HG03520 (cell line): Measurements from ENCODE around the gene SDK2.

Experiments
- ATAC-seq: cut with Tn5 transposase; IDR thresholded peaks from one replicate; pipeline ENCODE4 v1.9.1; 2021; ENCODE audit warnings: mild to moderate bottlenecking, moderate library complexity; ENCODE audit not compliant: unreplicated experiment

SDK2 gene

DNA sequence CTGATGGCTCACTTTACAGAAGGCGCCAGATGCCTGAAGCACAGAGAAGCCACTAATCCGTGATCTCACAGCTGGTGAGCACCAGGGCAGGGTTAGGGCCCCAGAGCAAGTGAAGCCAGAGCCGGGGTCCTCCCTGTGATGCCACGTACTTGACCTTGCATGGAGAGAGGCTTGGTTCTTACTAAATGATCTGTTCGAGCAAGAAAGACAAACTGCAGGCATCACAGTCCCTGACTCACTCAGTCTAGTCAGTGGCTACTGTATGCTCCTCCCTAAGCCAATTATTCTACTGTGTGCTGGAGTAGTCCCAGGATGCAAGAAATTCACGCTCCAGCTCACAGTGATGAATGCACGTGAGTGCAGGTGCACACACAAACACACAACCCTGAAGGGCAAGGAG lies 55.4 kb downstream of the SDK2 start:
- ATAC-seq: no peak

DNA sequence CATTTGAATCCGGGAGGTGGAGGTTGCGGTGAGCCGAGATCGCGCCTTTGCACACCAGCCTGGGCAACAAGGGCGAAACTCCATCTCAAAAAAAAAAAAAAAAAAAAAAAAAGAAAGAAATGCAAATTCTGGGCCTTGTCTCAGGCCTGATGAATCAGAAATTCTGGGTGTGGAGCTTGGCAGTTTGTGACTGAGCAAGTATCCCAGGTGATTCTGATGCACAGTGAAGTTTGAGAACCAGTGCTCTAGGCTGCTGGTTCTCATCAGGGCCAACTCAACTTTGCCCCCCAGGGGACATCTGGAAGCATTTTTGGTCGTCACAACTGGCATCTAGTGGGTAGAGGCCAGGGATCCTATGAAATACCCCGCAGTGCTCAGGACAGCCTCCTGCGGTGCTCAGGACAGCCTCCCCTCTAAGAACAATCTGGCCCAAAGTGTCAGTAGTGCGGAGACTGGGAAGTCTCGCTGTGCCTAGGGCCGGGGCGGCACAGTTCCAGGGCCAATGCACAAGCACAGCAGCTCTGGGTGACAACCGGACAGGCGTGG lies 55.9 kb downstream of the SDK2 start:
- no peak for ATAC-seq

DNA sequence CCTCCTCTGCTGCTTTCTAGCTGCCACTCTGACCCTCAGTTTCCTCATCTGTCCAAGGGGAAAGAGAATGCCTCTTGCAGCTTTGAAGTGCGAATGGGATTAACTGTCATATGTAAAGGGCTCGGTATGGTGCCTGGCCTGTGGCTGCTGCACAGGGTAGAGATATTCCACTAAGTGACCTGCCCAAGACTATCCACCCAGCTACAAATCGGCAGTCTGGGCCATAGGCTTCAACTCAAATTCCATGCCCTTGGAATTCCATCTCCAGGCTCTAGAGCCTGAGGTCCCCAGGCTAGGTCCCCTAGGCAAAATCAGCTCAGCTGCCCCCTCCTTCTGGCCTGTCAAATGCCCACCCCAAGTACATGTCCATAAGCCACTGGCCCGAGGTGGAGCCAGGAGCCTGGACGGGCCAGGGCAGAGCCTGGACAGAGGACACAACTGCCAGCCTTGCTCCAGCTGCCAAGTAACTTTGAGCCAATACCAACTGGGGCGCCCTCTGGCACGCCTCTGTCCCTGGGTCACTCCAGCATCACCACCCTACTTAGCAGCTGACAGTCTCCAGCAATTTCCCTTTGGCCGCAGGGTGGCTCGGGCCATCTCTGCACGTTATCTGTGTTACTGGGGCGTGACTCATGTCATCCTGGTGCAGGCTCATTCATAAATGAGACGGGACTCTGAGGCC lies 57.2 kb downstream of the SDK2 start:
- no peak for ATAC-seq

DNA sequence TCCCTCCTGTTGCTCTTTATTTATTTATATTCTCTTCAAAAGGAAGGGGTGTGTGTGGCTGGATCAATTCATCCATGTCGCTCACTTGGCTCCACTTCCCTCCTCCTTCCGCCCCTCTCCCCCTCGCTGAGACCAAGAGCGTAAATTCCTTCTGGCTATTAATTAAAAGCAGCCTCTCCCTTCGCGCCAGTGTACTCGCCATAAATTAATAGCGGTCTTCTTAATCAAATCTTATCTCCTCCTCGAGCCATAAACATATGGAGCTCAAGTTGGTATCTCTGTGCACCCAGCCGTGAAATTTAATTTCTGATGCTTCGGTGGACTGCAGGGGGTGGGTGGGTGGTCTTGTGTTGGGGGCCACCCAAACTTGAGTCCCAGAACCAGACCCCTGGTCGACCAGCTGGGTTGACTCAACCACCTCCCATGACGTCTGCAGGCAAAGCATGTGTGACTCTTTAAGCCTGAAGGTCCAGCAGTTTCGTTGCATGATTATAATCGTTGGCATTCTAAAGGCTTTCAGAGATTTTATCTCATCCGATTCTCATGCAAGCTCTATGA lies 57.9 kb downstream of the SDK2 start:
- no peak for ATAC-seq

DNA sequence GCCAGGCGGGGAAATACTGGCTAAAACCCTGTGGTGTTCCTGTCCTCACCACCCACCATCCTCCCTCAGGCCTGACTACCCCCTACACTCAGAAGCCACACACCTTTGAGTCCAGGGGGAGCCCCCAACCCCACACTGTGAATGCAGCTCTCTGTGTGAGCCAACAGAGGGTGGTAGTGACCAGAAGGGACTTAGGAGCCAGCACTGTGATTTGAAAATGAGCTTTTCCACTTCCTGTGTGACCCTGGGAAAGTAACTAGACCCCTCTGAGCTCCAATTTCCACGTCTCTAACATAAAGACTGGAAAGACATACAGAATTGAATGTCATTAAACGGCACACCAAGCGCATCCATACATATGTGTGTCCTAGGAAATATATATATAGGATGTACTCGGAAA lies 58.7 kb downstream of the SDK2 start:
- ATAC-seq: no peak

DNA sequence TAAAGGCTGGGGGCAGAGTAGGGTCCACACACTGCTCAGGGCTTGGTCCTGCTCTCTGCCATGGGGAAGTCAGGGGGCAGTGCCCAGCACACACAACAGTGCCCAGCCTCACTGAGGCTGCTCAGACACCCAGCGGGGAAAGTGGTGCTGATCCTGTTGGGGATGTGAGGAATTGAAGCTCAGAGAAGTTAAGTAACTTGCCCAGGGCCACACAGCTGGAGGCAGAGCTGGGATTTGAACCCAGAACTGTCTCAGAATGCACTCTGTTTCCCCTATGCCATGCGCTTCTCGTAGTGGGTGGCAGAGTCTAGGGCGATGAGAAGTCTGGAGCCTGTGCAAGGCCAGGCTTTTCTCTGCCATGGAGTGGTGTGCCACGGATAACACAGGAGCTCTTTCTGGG lies 59.3 kb downstream of the SDK2 start:
- no peak for ATAC-seq

DNA sequence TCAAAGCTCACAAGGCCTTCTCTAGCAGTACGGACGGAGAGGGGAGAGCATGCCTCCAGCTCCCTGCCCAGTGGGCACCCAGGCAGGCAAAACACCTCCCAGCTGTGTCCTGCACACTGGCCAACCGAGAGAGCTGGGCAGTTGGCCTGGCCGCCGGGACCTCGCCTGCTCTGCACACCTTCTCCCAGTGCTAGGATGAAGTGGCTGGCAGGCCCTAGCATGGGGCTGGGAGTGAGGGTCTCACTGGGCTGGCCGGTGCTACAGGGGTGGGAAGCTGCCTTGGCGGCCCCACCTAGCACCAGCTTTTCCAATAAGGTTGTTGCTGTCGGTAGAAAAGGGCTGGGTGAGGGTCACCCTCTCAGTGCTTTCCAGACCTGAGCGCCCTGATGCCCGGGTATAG lies 60.2 kb downstream of the SDK2 start:
- no peak for ATAC-seq

DNA sequence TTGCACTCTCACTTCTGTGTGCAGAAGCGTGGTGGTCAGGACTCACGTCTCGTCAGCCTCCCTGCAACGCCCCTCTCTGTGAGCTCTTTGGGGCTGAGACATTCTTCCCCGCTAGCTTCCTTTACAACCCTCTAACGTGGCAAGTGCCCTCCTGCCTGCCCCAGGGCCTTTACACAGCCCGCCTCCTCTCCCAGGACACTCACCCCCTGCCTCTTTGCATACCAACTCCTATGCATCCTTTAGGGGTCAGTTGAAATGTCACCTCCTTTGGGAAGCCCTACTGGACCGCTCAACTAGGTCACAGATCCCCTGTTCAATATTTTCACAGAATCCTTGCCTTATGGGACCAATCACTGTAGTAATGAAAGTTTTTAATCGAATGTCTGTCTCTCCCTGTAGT lies 61.4 kb downstream of the SDK2 start:
- ATAC-seq: no peak

DNA sequence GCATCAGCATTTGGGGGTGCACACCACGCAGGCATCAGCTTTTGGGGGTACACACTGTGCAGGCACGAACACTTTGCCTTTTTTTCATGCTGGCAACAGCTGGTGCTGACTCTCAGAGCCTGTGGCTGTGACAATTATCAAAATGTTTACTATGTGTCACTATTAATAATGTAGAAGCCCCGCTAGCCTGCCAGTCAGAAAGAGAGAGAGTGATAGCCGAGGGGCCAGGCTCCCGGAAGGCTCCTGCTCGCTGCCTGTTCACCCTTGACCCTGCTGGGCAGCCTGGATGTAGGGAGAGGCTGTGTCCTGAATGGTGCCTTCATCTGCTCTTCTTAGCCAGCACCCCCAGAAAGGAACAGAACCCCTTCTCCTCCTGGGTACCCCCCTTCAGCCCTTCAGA lies 61.9 kb downstream of the SDK2 start:
- no peak for ATAC-seq

DNA sequence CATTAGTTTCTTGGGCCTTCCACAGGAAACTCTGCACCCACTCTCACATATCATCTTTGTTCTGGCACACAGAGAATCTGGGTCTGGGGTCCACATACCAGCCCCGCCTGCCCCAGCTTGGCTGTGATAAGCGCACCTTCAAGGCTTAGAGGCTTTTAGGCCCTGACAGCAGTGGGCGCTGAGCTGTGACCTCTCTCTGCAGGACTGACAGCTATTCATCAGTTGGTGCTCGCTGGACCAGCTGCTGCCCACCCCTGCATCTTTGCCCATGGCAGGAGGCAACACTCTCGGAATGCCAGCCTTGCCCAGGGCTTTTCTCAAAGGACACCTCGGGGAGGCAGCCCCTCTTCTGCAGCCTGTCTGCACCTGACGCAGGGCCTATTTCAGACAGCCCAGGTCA lies 62.9 kb downstream of the SDK2 start:
- no peak for ATAC-seq

DNA sequence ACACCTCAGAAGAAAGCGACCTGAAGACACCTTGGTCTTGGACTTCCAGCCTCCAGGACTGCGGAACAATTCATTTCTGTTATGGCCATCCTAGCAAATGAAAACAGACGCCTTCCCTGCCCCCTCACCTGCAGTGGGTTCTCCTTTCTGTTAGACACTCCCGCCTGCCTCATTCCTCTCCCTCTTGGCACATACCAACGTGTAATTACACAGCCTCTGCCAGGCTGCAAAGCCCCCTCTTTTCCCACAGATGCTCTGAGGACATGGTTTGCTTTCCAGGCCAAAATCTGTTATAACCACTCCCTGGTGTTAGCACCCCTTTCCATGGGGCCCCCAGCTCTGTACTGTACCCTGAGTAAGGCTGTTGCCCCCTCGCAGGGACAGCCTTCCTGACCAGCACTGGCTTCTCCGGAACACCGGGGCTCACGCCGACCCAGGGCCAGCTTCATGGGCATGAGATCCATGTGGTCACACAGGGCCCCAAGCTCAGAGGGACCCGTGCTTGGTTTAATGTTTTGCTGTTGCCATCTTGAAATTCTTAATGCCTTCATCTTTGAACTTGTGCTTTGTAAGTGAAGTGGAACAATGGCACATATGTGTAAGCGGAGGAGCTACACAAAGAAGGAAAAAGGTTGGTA lies 64.1 kb downstream of the SDK2 start:
- ATAC-seq: no peak

DNA sequence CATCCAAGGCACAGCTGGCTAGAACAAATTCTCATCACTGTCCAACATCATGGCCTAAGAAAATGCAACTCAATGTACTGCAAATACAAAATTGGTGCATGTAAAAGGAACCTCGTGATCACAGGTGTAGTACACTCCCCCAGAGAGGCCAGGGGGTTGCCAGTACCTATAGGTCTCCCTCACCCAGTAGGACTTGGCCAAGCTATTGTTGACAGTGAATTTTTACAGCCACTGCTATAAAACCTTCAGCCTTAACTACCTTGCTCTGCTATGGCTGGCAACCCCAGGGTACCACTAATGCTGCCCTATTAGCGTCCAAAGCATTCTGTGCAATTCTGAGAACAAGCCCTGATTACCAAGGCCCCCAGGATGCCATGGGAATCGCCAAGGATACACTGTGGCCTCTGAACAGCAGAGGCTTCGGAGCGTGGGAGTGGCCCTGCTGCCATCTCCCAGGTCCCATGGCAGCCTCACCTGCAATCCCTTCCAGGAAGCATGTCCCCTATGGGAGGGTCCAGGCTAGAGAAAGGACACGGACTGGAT lies 67.6 kb downstream of the SDK2 start:
- no peak for ATAC-seq

DNA sequence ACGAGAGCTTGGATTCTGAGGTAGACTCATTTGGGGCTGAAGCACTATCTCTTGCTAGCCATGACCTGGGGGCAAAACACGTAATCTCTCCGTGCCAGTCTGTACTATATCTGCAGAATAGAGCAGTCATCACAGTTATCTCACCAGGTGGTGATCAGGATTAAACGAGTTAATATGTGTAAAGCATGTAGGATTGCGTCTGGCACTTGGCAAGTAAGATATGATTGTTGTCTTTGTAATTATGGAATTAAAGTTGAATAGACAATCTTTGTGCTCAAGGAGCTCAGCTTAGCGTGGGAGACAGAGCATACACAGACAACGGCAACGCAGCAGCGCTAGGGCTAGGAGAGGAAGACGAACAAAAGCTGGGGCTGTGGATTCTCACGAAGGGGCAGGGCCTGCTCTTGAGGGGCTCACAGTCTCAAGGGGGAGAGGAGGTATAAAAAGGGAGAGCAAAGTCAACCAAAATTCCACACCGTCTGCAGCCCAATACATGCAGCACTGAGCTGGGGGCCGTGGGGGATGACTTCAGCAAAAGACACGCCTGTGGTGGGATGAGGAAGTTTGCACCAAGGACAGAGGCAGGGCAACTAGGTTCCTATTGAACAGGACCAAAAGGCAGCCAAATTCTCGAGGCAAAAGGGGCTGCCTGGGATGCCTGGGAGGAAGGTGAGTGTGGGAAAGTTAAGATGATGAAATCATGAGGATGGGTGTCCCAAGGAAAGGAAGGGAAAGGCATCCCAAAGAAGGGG lies 68.6 kb downstream of the SDK2 start:
- ATAC-seq: no peak

DNA sequence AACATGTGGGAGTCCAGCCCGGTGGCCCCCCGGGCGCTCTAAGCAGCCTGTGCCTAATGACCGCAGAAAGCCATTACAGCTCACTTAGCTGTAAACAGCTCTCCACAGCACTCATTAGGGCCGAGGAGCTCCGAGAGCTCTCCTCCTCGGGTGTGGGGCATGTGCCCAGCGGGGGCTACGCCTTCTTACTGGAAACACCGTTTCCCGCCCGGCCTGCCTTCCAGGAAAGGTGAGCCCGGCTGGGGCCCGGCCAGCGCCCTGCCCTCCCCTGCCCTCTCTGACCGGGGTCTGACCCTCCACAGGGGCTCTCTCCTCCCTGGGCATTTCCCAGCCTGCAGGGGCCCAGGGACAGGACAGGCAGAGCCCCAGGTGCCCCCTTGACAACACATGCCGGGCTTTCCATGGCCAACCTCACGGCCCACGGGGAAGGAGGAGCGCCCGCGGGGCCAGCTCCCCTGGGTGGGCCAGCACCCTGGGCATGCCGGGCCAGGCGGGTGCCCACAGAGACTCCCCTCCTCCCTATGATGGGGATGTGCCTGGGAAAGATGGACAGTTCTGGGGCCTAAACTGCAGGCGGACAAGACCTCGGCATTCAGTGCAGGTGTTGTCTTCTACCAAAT lies 72.6 kb downstream of the SDK2 start:
- ATAC-seq: no peak

DNA sequence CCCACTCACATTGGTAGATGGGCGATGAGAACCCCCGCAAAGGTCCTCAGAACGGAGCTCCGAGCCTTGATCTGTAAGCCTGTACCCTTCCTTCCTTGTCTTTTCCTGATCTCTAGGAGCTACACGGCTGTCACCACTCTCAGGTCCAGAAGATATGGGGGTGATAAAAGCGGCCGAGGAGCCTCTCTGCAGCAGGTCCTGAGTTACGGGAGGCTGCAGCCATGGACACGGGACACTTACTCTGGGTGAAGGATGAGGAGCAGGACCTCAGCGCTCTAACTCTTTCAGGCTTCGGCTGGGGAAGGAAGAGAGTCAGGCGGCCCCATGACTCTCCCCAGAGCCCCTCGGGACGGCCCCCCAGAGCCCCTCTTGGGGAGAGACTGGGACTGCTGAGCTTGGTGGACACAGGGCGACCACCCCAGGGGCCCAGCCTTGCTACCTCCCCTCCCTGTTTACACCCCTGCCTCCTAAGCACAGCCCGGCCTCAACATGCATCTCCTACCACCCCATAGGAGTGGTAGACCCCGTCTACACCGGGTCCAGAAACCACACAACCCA lies 74.4 kb downstream of the SDK2 start:
- ATAC-seq: no peak

DNA sequence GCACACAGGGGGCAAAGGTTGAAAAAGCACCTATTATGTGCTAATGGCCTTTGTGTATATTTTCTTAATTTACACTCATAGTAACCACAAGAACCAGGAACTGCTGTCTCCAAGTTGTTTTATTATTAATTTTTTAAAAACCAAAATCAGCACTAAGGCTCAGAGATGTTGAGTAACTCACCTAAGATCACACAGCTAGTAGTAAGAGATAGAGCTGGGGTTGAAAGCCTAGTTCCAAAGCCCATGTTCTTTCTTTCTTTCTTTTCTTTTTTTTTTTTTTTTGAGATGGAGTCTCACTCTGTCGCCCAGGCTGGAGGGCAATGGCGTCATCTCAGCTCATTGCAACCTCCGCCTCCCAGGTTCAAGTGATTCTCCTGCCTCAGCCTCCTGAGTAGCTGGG lies 75.3 kb downstream of the SDK2 start:
- ATAC-seq: no peak

DNA sequence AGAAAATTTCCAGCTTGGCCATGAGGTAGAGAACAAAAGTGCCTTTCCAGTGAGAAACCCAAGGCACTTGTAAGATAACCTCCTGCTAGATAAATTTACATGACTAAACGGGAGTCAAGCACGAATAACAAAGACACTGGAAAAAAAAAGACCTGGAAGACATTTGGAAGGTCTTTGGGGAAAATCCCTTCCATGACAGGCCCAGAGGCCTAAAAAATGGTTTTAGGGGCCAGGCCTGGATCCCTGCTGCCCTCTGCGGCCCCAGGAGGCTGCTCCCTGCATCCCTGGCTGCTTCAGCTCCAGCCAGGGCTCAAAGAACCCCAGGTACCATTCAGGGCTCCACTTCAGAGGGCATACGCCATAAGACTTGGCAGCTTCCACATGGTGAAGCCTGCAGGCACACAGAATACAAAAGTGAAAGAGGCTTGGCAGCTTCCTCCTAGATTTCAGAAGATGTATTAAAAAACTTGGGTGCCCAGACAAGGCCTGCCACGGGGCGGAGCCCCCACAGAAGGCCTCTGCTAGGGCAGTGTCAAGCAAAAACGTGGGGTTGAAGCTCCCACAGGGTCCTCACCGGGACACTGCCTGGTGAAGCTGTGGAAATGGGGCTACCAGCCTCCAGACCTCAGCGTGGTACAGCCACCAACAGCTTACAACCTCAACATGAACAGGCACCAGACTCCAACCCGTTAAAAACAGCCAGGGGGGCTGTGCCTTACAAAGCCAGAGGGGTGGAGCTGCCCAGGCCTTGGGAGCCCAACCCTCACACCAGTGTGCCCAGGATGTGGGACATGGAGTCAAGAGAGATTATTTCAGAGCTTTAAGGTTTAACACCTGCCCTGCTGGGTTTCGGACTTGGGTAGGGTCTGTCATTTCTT lies 77.1 kb downstream of the SDK2 start:
- no peak for ATAC-seq

DNA sequence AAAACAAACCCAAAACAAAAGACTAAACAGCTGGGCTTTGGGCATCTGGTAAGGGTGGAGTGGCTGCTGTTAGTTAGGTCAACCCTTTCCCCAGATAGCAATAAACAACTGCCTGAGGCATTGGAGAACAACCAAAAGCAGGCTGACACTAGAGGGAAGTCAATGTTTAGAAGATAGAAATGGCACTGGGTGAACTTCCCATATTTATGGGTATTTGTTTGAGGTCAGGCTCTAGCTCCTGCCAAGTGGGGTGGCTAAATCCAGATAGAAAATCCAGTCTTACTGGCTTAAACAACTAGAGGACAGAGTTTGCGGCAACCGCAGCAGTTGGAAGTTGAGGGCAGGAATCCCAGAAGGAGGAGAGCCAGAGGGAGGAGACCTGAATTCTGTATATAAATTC lies 79.4 kb downstream of the SDK2 start:
- no peak for ATAC-seq

DNA sequence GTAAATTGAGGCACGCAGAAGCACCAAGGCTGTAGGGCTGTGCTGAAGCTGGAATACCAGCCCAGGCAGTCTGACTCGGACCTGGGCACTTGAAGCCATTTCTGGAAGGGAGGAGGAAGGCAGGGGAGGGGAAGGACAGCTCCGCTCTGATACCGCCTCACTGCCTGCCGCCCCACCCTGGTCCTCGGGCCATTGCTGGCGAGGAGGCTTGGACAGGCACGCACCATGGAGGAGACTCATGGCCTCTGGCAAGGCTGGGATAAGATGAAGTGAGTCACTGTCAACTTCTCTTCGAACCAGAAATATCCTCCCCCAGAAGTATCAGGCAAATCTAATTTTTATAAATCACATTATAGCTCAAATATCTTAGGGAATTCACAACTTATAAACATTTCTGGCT lies 81.3 kb downstream of the SDK2 start:
- ATAC-seq: no peak

DNA sequence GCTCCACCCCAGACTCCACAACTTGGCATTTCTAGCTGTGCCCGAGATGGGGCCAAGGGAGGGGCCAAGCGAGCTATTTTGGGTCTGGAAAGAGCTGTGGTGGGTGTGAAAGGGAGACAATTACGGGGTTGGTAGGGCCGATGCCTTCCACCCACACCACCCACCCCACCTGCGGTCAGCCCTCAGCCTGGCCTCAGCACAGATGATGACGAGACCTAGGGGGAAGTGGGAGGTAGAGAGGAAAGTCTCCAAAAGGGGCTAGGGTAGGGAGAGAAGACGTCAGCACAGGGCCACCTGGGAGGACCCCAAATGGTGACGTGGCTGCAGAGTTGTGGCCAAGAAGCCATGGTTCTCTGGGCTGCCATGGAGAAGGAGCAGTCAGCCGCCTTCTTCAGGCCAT lies 83.1 kb downstream of the SDK2 start:
- ATAC-seq: no peak
